ENCODE data around the gene MSRB3. TPM values are rescaled to one million over a fixed set of nuclear protein-coding genes. Genes with fewer than 3 reads are reported as not detected.

The MSRB3 gene
- total and polyA plus RNA-seq, 2 of the 8 experiments (the other 6 are each of a cell fraction or from before 2014, with no cell fraction given): 0.32 to 1.2 TPM

- no peaks in the 10 kb centered on the region for H3K79me1 ChIP-seq (ENCODE audit: low read depth, low read length)
- H2BK15ac ChIP-seq (ENCODE audit: low read length): no peak overlapping the region
- 89% methylated on average over 4 of the region's 4 CpGs; no CpG with 5 or more reads in 1 of the 2 experiments for WGBS, 2 experiments (ENCODE audit: extremely low coverage in 1 of 2, insufficient coverage in 1 of 2, insufficient read length in 1 of 2, insufficient replicate concordance in 2 of 2, low coverage in 1 of 2, low lambda C conversion rate in 2 of 2, missing lambda C conversion rate in 1 of 2)
- no peaks in the 10 kb centered on the region for H3K4me1 ChIP-seq (replicated peaks in 1 of 4; ENCODE audit: control insufficient read depth in 3 of 4, insufficient read depth in 4 of 4, low read length in 3 of 4)
- ChIA-PET CTCF (ENCODE audit: partially characterized antibody) (interaction anchor here (0.6 kb wide), 1 partner anchor 765 kb away, joined by 4 read pairs; no protein-coding TSS in a partner anchor), POLR2A (ENCODE audit: partially characterized antibody) (no interaction called here)
- H3K27ac ChIP-seq (ENCODE audit: low read depth, low read length): no peak overlapping the region
- DNase-seq (ENCODE audit: low read depth in 1 of 2, low spot score in 2 of 2): no peak
- no peak overlapping the region for H3K4ac ChIP-seq (replicated peaks; ENCODE audit: insufficient read length, low read depth, low read length)
- no peaks in the 10 kb centered on the region for H3K36me3 ChIP-seq (ENCODE audit: control insufficient read depth in 2 of 4, insufficient read depth in 4 of 4, low read length in 3 of 4)
- H2BK12ac ChIP-seq (ENCODE audit: low read depth, low read length): no peak overlapping the region
- H2BK5ac ChIP-seq (ENCODE audit: low read depth, low read length): no peak overlapping the region
- FAIRE-seq: no peak
- H4K91ac ChIP-seq (replicated peaks; ENCODE audit: insufficient read length, low read length): no peak overlapping the region
- H3K56ac ChIP-seq (replicated peaks; ENCODE audit: insufficient read length, low read depth, low read length): no peak overlapping the region
- H3K79me2 ChIP-seq (ENCODE audit: control insufficient read depth in 1 of 2, insufficient read depth in 2 of 2, low read length in 2 of 2): no peaks in the 10 kb centered on the region
- H3K14ac ChIP-seq (ENCODE audit: insufficient read length): no peak overlapping the region
- no peak overlapping the region for H4K8ac ChIP-seq (ENCODE audit: extremely low read depth, insufficient read depth, low read length)
- H3K18ac ChIP-seq (ENCODE audit: extremely low read depth, low read length): no peak overlapping the region
- H3K23ac ChIP-seq (ENCODE audit: insufficient read length): no peak overlapping the region
- H2AFZ ChIP-seq (ENCODE audit: low read length): no peak overlapping the region
- H4K20me1 ChIP-seq (replicated peaks in 1 of 2; ENCODE audit: control insufficient read depth in 1 of 2, insufficient read depth in 2 of 2, low read length in 2 of 2): no peaks in the 10 kb centered on the region
- H3K27me3 ChIP-seq (replicated peaks in 1 of 4; ENCODE audit: control insufficient read depth in 3 of 4, extremely low read depth in 1 of 4, insufficient read depth in 3 of 4, low read length in 3 of 4): no peaks in the 10 kb centered on the region
- H2AK5ac ChIP-seq (ENCODE audit: low read depth, low read length): no peak overlapping the region
- H3K9ac ChIP-seq (replicated peaks in 1 of 4; ENCODE audit: extremely low read depth in 1 of 4, low read depth in 3 of 4, low read length in 3 of 4): no peak overlapping the region
- H4K5ac ChIP-seq (ENCODE audit: insufficient read length, low read depth, low read length): no peak overlapping the region
- H3K4me2 ChIP-seq (ENCODE audit: insufficient read depth in 1 of 2, low read depth in 2 of 2, low read length in 2 of 2): no peak overlapping the region
- no peaks in the 10 kb centered on the region for H3K9me3 ChIP-seq (ENCODE audit: insufficient read depth in 2 of 2, low read depth in 1 of 2, low read length in 1 of 2)
- H3K4me3 ChIP-seq (ENCODE audit: extremely low read depth in 1 of 4, insufficient read depth in 2 of 4, low read depth in 3 of 4, low read length in 4 of 4): no peak overlapping the region
- H3K23me2 ChIP-seq (ENCODE audit: low read depth, low read length): no peaks in the 10 kb centered on the region
- H2BK120ac ChIP-seq (replicated peaks; ENCODE audit: low read depth, low read length): no peak overlapping the region
- H2BK20ac ChIP-seq (ENCODE audit: low read length): no peak overlapping the region
- TF ChIP-seq TAF7 (optimal IDR thresholded peaks at IDR 0.05; ENCODE audit: borderline replicate concordance, low read depth, low read length) (no peak), POLR2A (IDR thresholded peaks at IDR 0.05; ENCODE audit: control extremely low read depth in 1 of 2, low read depth in 2 of 2, low read length in 2 of 2) (no peak), ASH2L (IDR thresholded peaks at IDR 0.05; ENCODE audit: low read length) (no peak), RXRA (IDR thresholded peaks at IDR 0.05; ENCODE audit: insufficient read depth, low read depth, low read length) (no peak)
Observed at GRCh38 chr12:65368055-65368454, 89.6 kb downstream of the MSRB3 start.
